ENCODE data around the gene SLC8A3.
A peak's percentile ranks its signal among the peaks of the same experiment; 100 is the strongest.
"Not testable (repeated sequence)": the region's sequence is repeated elsewhere in the genome, so short reads cannot be mapped to it uniquely, and the experiment has no call there.

The SLC8A3 gene

DNA sequence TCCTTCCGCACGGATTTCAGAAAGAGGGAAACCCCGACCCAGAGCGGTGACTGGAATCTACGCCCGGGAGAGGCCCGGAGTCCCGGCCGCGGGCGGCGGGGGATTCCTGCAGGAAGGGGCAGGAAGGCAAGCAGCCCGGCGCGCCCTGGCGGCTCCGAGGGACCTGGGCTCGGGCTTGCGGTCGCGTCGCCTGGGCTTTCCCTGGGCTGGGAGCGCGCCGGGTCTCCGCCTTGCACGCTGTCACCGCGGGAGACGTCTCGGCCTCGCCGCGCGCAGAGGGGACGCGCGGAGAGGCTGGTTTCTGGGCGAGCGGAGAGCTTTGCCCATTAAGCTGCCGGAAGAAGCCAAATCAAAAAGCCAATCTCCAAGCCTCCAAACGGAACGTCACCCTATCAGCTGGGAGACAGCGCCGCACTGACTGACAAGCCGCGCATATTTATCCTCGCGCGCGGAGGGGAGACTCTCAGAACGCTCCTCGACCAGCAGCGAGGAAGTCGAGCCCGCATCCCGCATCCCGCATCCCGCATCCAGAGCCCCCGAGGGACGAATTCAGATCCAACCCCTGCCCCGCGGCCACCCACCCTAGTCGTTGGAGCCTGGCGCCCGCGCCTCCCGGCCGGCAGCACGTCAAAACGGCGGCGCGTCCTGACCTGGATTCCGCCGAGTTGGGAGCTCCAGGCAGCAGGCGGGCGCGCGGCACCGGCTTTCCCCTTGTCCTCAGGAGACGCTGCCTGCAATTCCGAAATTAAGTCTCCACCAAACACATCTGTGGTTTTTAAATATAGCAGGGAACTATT, at the start of gene SLC8A3:
TSS of gene SLC8A3 (minus strand) at position 293 of the 797 bp plus-strand sequence. CDS start 20,529 bp downstream, outside the sequence.
- H3K4me3 ChIP-seq (ENCODE audit: low read length) = peak within 1 kb of the TSS; percentile 55
- H3K27me3 ChIP-seq (ENCODE audit: control insufficient read depth, insufficient read depth, low read length) = peaks cover 8% of the 10 kb centered on the region
- no peak within 1 kb of the TSS for H3K9ac ChIP-seq (ENCODE audit: low read length)

GRCh38 chr14:70237710-70238109, 49.0 kb upstream of the SLC8A3 start:
- H3K9ac ChIP-seq (ENCODE audit: low read length) = no peak overlapping the region
- H3K27me3 ChIP-seq (ENCODE audit: control insufficient read depth, insufficient read depth, low read length) = no peaks in the 10 kb centered on the region
- H3K4me1 ChIP-seq (ENCODE audit: control insufficient read depth, insufficient read depth, low read length) = no peaks in the 10 kb centered on the region

More for the DNA sequence above, at the start of gene SLC8A3:
- H3K27ac ChIP-seq (ENCODE audit: low read depth, low read length) = no peak within 1 kb of the TSS
- no peaks in the 10 kb centered on the region for H3K4me1 ChIP-seq (ENCODE audit: control insufficient read depth, insufficient read depth, low read length)
- H3K36me3 ChIP-seq (ENCODE audit: control insufficient read depth, insufficient read depth, low read length) = no peaks in the 10 kb centered on the region

DNA sequence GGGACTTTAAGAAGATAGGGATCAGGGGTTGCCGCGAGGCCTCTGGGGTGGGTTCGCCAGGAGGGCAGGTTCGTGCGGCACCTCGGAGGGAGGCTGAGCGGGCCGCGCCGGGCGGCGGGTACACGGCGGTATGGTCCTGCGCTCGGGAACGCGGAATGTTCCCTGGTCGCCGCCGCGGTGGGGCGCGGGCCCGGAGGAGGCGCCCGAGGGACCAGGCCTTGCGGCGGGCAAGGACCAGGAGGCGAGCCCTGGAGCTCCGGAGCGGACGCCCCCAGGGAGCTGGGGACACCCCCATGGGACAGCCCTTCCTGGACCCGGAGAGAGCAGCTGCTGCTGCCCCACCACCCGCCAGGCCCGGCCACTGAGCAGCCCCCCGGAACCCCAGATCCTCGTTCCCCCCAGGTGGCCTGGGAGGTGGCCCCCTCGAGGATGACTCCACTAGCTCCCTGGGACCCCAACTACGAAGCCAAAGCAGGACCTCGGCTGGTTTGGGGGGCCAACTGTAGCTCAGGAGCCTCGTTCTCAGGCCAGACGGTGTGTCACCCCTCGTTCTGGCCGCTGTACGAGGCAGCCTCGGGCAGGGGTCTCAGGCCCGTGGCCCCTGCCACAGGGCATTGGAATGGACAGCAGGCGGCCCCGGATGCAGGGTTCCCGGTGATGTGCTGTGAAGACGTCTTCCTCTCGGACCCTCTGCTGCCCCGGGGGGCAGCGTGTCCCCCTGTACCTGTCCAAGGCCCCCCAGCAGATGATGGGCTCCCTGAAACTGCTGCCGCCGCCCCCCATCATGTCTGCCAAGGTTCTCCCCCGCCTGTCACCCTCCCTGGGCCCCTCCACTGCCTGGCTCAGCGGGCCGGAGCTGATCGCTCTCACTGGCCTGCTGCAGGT, 45.6 kb upstream of the SLC8A3 start:
- Histone ChIP-seq H3K36me3 (ENCODE audit: control insufficient read depth, insufficient read depth, low read length) (no peaks in the 10 kb centered on the region), H3K9ac (ENCODE audit: low read length) (no peak overlapping the region), H3K27me3 (ENCODE audit: control insufficient read depth, insufficient read depth, low read length) (no peaks in the 10 kb centered on the region), H3K4me1 (ENCODE audit: control insufficient read depth, insufficient read depth, low read length) (no peaks in the 10 kb centered on the region), H3K27ac (ENCODE audit: low read depth, low read length) (no peak overlapping the region), H3K4me3 (ENCODE audit: low read length) (no peak overlapping the region)

More at GRCh38 chr14:70237710-70238109, 49.0 kb upstream of the SLC8A3 start:
- Histone ChIP-seq H3K27ac (ENCODE audit: low read depth, low read length) (no peak overlapping the region), H3K4me3 (ENCODE audit: low read length) (no peak overlapping the region), H3K36me3 (ENCODE audit: control insufficient read depth, insufficient read depth, low read length) (no peaks in the 10 kb centered on the region)

DNA sequence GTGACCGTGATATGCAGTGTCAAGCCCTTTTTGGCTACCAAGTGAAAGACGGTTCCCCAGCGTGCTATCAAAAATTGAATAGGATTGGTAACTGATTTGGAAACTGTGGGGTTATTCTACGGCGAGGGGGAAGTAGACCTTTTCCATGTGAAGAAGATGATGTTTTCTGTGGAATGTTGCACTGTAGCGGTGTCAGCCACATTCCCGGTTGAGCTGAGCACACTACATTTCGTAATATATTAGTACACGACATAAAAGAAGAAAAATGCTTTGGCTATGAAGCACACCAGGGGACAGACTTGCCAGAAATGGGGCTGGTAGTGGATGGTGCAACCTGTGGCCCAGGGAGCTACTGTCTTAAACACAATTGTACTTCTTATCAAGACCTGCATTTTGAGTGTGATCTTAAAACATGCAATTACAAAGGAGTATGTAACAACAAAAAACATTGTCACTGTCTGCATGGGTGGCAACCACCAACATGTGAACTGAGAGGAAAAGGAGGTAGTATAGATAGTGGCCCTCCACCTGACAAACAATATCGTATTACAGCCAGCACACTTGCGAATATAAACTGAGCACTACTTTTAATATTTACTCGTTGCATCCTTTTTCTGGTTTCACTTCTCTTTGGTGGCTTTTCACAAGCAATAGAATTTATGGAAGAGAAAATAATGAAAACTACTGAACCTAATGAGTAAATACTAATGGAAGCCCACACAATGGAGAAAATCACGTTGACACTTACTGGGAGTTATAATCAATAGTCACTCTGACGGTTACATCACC, 43.2 kb upstream of the SLC8A3 start:
- not testable (repeated sequence) for H3K9ac ChIP-seq (ENCODE audit: low read length); H3K36me3 ChIP-seq (ENCODE audit: control insufficient read depth, insufficient read depth, low read length); H3K27me3 ChIP-seq (ENCODE audit: control insufficient read depth, insufficient read depth, low read length); H3K4me3 ChIP-seq (ENCODE audit: low read length); H3K27ac ChIP-seq (ENCODE audit: low read depth, low read length); H3K4me1 ChIP-seq (ENCODE audit: control insufficient read depth, insufficient read depth, low read length)

DNA sequence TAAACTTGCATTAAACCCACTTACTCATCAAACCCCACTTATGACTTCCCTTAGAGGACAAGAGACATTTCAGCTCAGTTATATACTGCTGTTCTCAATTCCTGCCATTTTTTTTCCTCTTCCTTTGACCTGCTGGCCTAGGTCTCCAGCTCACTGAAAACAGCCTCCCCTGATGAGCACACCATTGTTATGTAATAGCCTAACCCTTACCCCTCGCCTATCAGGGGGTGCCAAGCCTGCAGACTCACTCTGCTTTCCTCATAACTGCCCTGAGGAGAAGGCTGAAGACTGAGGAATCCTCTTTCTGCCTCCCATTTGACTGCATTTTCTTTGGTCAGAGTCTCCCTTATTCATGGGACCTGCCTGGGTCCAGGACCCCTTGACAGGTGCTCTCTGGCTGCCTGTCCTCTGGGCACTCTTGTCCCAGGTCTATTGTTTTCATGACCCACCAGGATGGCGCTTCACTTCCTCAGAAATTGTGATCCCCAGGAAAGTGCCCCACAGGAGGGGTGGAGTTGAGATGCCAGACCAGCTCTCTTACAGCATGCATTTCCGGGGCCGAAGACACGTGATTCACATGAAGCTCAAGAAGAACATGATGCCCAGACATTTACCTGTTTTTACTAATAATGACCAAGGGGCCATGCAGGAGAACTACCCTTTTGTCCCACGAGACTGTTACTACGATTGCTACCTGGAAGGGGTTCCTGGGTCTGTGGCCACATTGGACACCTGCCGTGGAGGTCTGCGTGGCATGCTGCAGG, 41.3 kb upstream of the SLC8A3 start:
- H3K27me3 ChIP-seq (ENCODE audit: control insufficient read depth, insufficient read depth, low read length); H3K36me3 ChIP-seq (ENCODE audit: control insufficient read depth, insufficient read depth, low read length); H3K27ac ChIP-seq (ENCODE audit: low read depth, low read length); H3K4me1 ChIP-seq (ENCODE audit: control insufficient read depth, insufficient read depth, low read length); H3K4me3 ChIP-seq (ENCODE audit: low read length); H3K9ac ChIP-seq (ENCODE audit: low read length): not testable (repeated sequence)

- Histone ChIP-seq H3K36me3 (ENCODE audit: control insufficient read depth, insufficient read depth, low read length) (no peaks in the 10 kb centered on the region), H3K27ac (ENCODE audit: low read depth, low read length) (no peak overlapping the region), H3K4me3 (ENCODE audit: low read length) (no peak overlapping the region), H3K9ac (ENCODE audit: low read length) (no peak overlapping the region), H3K4me1 (ENCODE audit: control insufficient read depth, insufficient read depth, low read length) (no peaks in the 10 kb centered on the region), H3K27me3 (ENCODE audit: control insufficient read depth, insufficient read depth, low read length) (no peaks in the 10 kb centered on the region)
Observed at GRCh38 chr14:70213721-70214282, 25.1 kb upstream of the SLC8A3 start.

DNA sequence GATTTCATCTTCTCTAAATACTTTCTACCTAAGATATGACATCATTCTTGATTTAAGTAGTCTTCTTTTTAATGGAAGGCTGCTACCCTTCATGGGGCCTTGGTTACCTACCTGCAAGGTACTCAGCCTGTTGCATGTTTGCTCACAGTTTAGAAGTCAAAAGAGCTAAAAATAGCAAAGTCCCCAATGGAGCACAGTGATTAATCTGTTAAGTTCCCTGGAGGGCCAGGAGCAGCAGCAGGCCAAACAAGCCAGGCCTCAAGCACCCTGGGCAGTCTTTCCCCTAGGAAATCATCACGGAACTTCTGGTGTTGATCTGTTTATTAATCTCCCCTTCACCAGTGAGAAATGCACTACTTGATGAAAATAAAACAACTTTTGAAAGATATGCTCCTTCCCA, 24.0 kb upstream of the SLC8A3 start:
- H3K27me3 ChIP-seq (ENCODE audit: control insufficient read depth, insufficient read depth, low read length) = no peaks in the 10 kb centered on the region

GRCh38 chr14:70208380-70208779, 19.6 kb upstream of the SLC8A3 start:
- peaks cover 2% of the 10 kb centered on the region for H3K27me3 ChIP-seq (ENCODE audit: control insufficient read depth, insufficient read depth, low read length)
- H3K27ac ChIP-seq (ENCODE audit: low read depth, low read length) = no peak overlapping the region
- H3K4me3 ChIP-seq (ENCODE audit: low read length) = no peak overlapping the region
- no peaks in the 10 kb centered on the region for H3K4me1 ChIP-seq (ENCODE audit: control insufficient read depth, insufficient read depth, low read length)
- no peaks in the 10 kb centered on the region for H3K36me3 ChIP-seq (ENCODE audit: control insufficient read depth, insufficient read depth, low read length)
- H3K9ac ChIP-seq (ENCODE audit: low read length) = no peak overlapping the region

More for the DNA sequence above, 24.0 kb upstream of the SLC8A3 start:
- no peak overlapping the region for H3K4me3 ChIP-seq (ENCODE audit: low read length)
- no peaks in the 10 kb centered on the region for H3K4me1 ChIP-seq (ENCODE audit: control insufficient read depth, insufficient read depth, low read length)
- no peak overlapping the region for H3K9ac ChIP-seq (ENCODE audit: low read length)
- H3K36me3 ChIP-seq (ENCODE audit: control insufficient read depth, insufficient read depth, low read length) = no peaks in the 10 kb centered on the region
- H3K27ac ChIP-seq (ENCODE audit: low read depth, low read length) = no peak overlapping the region

DNA sequence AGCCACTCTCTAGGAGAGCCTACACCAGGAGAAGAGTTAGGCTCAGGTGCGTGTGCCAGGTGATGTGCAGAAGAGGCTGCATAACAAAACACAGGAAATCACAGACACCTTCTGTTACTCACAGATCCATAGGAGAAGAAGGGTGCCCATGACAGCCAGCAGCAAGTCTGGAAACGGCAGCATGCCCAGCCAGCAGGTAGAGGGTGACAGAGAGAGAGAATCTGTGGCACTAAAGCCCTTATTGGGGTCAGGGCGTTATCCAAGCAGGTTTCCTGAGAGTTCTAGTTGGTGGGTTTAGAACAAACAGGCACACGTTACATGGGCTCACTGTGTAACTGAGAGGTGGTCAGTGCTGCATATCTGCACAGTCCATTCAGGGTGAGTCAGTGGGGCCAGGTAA, 14.9 kb upstream of the SLC8A3 start:
- peaks cover 2% of the 10 kb centered on the region for H3K27me3 ChIP-seq (ENCODE audit: control insufficient read depth, insufficient read depth, low read length)
- H3K4me1 ChIP-seq (ENCODE audit: control insufficient read depth, insufficient read depth, low read length) = no peaks in the 10 kb centered on the region
- no peaks in the 10 kb centered on the region for H3K36me3 ChIP-seq (ENCODE audit: control insufficient read depth, insufficient read depth, low read length)
- no peak overlapping the region for H3K27ac ChIP-seq (ENCODE audit: low read depth, low read length)
- H3K9ac ChIP-seq (ENCODE audit: low read length) = no peak overlapping the region
- no peak overlapping the region for H3K4me3 ChIP-seq (ENCODE audit: low read length)

DNA sequence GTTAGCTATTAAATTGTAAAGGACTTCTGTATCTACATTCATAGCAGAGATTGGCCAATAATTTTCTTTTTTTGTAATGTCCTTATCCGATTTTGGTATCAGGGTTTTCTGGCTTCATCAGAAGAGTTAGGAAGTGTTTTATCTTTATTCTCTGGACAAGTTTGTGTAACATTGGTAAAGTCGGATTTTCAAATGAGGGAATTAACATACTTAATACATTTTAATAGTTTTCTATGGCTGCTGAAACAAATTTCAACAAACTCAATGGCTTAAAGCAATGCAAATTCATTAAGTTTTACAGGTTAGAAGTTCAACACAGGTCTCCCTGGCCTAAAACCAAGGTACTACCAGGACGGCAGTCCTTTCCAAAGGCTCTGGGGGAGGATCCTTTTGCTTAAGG, 13.2 kb upstream of the SLC8A3 start:
- H3K9ac ChIP-seq (ENCODE audit: low read length) = no peak overlapping the region
- H3K27ac ChIP-seq (ENCODE audit: low read depth, low read length) = no peak overlapping the region
- H3K4me1 ChIP-seq (ENCODE audit: control insufficient read depth, insufficient read depth, low read length) = no peaks in the 10 kb centered on the region
- no peaks in the 10 kb centered on the region for H3K36me3 ChIP-seq (ENCODE audit: control insufficient read depth, insufficient read depth, low read length)
- no peak overlapping the region for H3K4me3 ChIP-seq (ENCODE audit: low read length)
- H3K27me3 ChIP-seq (ENCODE audit: control insufficient read depth, insufficient read depth, low read length) = peaks cover 2% of the 10 kb centered on the region

GRCh38 chr14:70193396-70193795, 4.6 kb upstream of the SLC8A3 start:
- no peak overlapping the region for H3K9ac ChIP-seq (ENCODE audit: low read length)
- H3K4me1 ChIP-seq (ENCODE audit: control insufficient read depth, insufficient read depth, low read length) = no peaks in the 10 kb centered on the region
- no peak overlapping the region for H3K4me3 ChIP-seq (ENCODE audit: low read length)
- no peaks in the 10 kb centered on the region for H3K27me3 ChIP-seq (ENCODE audit: control insufficient read depth, insufficient read depth, low read length)
- no peaks in the 10 kb centered on the region for H3K36me3 ChIP-seq (ENCODE audit: control insufficient read depth, insufficient read depth, low read length)
- no peak overlapping the region for H3K27ac ChIP-seq (ENCODE audit: low read depth, low read length)
